Activated CD8-positive, alpha-beta memory T cell treated with anti-CD3 and anti-CD28 coated beads, Interleukin-2, amount 50 U/mL, for 4 hours (primary cell): Measurements from ENCODE around the gene ALOX5AP.

ENCODE experiments used
- DNase-seq: peaks from one replicate; pipeline ENCODE4 v3.0.0-alpha.2; 2020

The ALOX5AP gene

DNA sequence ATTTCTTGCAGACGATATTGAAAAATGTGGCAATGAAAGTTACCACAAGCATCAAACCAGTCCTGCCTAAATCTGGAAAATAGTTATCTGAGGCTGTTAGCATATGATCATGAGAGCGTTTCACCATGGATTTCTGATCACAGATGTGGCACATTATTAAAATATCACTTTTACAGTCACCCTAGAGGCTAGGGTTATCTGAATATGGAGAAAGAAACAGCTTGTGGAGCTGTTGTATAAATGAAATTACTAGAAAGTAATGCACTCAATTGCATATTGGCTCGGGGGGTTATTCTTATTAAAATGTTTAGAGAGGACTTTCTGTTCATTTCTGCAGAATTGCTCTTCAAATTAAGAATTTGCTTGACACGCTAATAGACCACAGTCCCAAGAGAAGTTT is 35.6 kb downstream of the ALOX5AP start:
- no peak for DNase-seq

GRCh38 chr13:30773561-30773960 is 38.2 kb downstream of the ALOX5AP start:
- no peak for DNase-seq

- DNase-seq: no peak
Measured at GRCh38 chr13:30774214-30774730, 38.9 kb downstream of the ALOX5AP start.

DNA sequence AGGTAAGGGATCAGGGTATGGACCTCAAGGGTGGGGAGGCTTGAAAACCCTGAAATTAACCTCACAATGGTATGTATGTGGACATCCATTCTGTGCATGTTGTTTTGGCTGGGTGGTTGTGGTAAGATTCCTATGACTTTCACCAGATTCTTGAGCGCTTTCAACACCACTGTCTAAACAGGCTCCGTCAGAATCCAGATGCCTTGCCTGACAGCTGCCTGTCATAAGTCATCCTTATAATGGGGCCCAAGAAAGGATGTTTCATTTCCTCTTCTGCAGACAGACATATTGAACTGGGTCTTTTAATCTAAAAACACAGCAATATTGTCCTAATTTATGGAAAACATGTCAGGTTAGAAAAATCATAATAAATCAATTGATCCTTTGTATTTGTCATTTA is 41.3 kb downstream of the ALOX5AP start:
- DNase-seq: no peak

- DNase-seq: no peak
Measured at GRCh38 chr13:30779016-30779415, 43.7 kb downstream of the ALOX5AP start.

- no peak for DNase-seq
Measured at GRCh38 chr13:30779608-30780007, 44.3 kb downstream of the ALOX5AP start.

DNA sequence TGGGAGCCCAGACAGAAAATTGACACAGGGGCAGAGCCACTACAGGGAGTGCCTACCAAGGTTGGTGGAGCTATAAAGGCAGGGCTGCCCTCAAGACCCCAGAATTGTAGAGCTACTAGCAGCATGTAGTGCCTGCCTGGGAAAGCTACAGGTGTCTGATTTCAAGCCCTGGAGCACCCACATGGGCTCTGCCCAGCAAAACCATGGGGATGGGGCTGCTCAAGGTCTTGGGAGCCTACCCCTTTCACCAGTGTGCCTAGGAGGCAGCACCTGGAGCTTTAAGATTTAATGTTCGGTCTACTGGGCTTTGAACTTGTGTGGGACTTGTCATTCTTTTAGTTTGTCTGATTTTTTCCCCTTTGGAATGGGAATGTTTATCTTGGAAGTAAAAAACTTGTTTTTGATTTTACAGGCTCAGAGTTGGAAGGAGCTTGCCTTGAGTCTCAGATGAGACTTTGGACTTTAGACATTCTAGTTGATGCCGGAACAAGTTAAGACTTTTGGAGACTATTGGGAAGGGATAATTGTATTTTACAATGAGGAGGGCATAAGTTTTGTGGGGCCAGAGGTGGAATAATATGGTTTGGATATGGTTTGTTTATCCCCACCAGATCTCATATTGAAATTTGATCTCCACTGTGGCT is 45.1 kb downstream of the ALOX5AP start:
- no peak for DNase-seq

DNA sequence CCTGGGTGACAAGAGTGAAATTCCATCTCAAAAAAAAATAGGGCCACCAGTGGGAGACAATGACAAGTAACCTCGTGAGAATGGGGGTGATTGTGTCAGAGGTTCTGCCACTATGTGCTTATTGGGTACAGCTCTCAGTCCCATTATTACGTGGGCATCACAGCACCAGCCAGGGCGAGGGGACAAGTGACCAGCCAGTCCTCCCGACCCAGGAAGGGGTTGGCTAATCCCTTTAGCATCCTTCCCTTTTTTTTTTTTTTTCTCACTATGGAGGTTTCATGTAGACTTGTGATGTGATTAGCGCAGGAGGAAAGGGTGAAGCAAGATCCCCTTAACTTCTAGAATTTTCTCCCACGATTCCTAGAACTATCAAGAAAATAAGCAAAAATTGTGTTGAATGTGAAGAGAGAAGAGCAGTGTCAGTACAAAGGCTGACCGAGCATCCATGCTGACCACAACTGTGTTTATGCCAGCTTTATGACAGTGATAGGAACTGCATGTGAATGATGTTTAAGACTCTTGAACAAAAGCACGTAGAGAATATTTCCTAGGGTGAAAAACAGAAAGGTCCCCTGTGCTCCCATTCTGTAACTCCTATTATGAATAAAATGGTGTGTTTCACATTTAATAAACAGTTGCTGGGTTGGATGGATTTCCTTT is 50.0 kb downstream of the ALOX5AP start:
- DNase-seq: no peak

DNA sequence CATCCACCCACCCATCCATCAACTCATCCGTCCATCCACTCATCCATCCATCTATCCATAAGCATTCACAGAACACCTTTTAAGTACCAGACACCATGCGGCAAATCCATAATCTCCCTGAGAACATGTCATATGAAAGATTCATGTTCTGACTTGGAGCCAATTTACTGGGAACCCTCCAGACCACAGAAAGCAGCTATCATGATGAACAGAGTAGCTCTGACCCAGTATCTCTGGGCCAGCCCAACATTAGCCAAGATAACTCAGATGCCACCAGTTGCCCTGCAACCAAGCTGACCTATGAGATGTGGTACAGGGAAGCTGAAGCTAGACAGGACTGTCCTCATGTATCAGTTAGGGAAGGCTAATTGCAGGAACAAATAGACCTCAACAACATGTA is 51.3 kb downstream of the ALOX5AP start:
- no peak for DNase-seq

DNA sequence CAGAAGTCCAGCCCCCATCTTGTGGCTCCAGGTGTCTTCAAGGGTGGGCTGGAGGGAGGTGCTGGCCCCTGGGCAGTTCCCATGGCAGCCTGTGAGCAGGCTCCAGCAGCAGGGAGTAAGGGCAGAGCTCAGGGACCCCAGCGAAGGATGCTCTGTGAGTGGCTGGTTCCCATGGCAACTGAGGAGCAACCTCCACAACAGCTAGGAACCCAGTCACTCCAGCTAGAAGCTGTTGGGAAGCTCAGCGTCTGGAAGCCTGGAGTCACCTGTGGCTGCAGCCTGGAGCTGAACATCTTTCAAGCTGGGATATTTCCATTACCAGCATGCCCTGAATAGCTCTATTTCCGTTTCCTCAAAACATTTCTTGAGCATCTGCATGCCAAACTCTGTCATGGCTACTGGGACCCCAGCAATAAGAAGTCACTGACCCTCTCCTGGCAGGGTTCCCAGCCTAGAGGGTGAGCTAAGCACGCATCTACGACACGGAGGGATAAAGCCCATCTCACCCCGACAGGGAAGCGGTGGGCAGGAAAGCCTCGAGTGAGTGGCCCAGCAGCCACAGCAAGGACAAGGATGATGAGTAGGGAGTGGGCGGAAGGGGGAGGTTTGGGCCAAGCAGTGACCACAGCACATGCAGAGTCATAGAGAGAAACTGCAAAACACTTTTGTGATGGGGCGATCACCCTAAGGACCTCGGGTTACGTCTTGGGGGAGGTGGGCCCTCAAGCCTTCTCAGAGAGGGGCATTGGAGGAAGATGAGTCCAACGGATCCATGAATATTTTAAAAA is 52.6 kb downstream of the ALOX5AP start:
- DNase-seq: no peak

- no peak for DNase-seq
Measured at GRCh38 chr13:30789166-30789862, 54.0 kb downstream of the ALOX5AP start.

- DNase-seq: no peak
Measured at GRCh38 chr13:30790592-30790991, 55.2 kb downstream of the ALOX5AP start.

DNA sequence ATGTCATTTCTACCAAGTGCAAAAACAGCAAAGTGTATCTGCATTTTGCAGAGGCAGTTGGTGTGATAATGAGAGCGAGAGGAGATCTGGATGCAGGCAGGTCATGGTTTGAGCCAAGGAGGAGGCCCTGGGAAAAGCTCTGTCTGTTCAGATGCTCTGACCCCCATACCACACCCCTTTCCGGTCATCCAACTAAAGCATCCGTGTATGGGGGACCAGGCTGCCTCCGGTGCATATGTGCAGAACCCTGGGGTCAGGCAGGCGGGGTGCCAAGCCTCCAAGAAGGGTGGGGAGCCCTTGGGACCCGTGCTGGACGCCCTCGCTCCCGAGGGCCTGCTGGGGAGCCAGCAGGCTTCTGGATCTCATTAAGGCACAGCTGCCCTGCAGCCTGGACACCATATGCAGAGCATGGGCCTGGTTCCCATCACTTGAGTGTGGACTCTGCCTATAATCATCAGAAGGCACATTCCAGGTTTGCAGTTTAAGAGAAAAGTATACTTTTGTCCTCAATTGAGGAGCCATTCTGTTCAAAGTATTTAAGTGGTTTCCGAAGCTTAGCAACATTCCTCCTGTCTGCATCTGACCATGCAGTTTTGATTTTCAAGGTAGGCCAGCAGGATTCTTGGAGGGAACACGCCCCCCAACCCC is 56.1 kb downstream of the ALOX5AP start:
- no peak for DNase-seq

DNA sequence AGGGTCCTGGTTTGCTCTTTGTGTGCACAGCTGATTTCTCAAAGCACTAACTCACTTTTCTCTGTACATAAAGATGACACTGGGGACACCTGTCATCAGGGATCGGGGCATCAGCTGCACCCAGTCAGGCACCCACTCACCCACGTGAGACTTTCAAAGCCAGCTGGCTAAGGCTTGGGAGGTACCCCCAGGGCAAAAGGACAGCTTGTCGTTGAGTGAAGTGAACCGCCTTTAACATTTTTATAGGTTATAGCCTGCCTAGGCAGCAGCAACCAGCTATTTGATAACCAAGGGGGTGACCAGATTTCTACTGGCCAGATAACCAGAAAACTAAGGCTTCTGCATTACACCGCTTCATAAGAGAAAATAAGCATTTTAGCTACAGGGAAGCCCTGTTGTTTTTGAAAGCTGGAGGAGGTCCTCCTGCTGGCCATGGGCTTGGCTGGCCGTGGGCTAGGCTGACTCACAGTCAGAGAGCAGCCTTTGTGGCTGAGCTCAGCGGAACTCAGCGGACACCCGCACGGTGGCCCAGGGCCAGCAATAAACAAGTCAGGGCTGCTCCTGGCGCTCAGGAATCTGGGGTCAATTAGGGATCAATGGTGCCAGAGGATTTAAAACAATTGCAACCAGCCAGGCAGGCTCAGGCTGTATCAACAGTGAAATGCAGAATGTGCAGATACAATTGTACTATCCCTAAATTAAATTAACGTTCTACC is 57.1 kb downstream of the ALOX5AP start:
- no peak for DNase-seq

GRCh38 chr13:30796132-30796572 is 60.8 kb downstream of the ALOX5AP start:
- no peak for DNase-seq

- DNase-seq: no peak
Measured at GRCh38 chr13:30796631-30797601, 61.6 kb downstream of the ALOX5AP start.

DNA sequence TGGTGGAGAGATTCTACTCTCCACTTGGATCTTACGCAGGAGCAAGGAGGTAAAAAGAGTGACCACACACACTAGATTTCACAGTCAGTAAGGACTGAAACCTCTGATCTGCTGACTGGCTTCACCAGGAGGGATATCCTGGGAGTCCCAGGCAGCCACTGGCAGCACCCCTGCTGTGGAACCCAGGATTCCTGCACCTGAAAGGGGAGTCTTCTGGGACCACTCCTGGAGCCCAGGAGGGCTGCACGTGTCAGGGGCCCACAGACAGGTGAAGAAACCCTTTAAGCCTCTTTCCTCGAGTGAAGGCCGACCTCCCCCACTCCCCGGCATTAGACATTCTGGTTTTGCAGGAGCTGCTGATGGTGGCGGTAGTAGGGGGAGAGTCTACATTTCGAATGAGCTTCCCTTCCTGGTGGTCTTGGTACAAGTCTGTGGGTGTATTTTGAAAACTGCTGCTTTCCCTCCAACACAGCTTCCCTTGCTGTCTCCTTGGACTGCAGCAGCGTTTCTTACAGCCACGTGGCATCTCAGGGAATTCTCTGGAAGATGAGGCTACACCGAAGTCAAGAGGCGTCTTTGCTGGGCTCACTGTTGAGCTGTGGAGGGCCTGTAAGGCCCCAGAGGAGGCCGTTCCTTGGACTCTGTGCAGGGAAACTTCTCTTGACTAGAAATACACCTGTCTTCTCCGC is 62.6 kb downstream of the ALOX5AP start:
- no peak for DNase-seq

GRCh38 chr13:30798776-30799355 is 63.5 kb downstream of the ALOX5AP start:
- DNase-seq: no peak

DNA sequence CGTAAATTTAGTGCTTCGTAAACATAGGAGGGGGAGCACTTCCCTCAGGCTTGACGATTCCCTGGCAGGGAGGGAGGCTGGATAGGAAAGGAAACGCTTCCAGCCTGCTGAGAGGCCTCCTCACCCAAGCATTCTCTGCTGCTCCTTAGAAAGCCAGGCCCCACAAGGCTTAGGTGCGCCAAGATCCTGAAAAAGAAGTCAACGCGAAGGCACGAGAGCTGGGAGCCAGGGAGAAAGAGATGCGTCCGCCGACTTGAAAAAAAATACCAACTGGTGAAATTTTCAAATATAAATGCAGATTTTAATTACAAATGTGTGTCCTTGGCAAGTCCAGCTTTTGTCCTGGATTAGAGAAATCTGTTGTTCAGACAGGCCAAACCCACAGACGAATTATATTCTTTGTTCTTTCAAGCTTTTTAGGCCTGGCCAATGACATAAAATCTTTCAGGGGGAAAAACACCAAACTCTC is 64.0 kb downstream of the ALOX5AP start:
- DNase-seq: no peak

GRCh38 chr13:30800107-30800506 is 64.8 kb downstream of the ALOX5AP start:
- no peak for DNase-seq
